ENCODE measurements around the gene GALNT1.

- TF ChIP-seq CTCF (IDR thresholded peaks at IDR 0.05) (peak; percentile 48 to 86 (median 70)), POLR2A (IDR thresholded peaks at IDR 0.05) (no peak), POLR2AphosphoS5 (IDR thresholded peaks at IDR 0.05) (no peak)
These were observed 175.1 kb downstream of the GALNT1 start for GRCh38 chr18:35756506-35757117.

All from prostate gland (tissue), 2 donors.